HepG2 (cell line): Measurements from ENCODE around the gene DNPH1. TPM values are rescaled to one million over a fixed set of nuclear protein-coding genes. Genes with fewer than 3 reads are reported as not detected.

Experiments used
- ARHGAP35 ChIP-seq: sonication (generic); formaldehyde crosslinking; IDR thresholded peaks from 2 replicates; pipeline ENCODE4 v1.9.0; 2022; ENCODE audit warnings: mild to moderate bottlenecking, inconsistent platforms, moderate library complexity, missing genetic modification reagents, borderline replicate concordance
- ELF3 ChIP-seq: IDR thresholded peaks from 2 replicates; pipeline ENCODE4 v1.6.1; 2016; ENCODE audit warnings: missing genetic modification reagents, missing compliant biosample characterization
- MAFF ChIP-seq: IDR thresholded peaks from 2 replicates; pipeline ENCODE4 v1.6.1; 2011; ENCODE audit warnings: low read depth, low read length, improper control_type of control experiment
- MAFG ChIP-seq: sonication (generic); formaldehyde crosslinking; IDR thresholded peaks from 2 replicates; pipeline ENCODE4 v1.5.1; 2020; ENCODE audit warnings: mild to moderate bottlenecking, missing genetic modification reagents
- MYNN ChIP-seq: sonication (generic); formaldehyde crosslinking; IDR thresholded peaks from 2 replicates; pipeline ENCODE4 v1.4.0; 2020; ENCODE audit warnings: mild to moderate bottlenecking, low read depth, missing genetic modification reagents
- NFE2 ChIP-seq: sonication (generic); formaldehyde crosslinking; IDR thresholded peaks from 2 replicates; pipeline ENCODE4 v1.4.0; 2020; ENCODE audit warnings: missing genetic modification reagents
- NKX3-1 ChIP-seq: sonication (generic); formaldehyde crosslinking; IDR thresholded peaks from 2 replicates; pipeline ENCODE4 v1.5.0; 2020; ENCODE audit warnings: missing genetic modification reagents
- REL ChIP-seq: sonication (generic); formaldehyde crosslinking; conservative IDR thresholded peaks from 2 replicates; pipeline ENCODE4 v1.8.0; 2022; ENCODE audit warnings: mild to moderate bottlenecking, missing genetic modification reagents, moderate library complexity
- RFXANK ChIP-seq: IDR thresholded peaks from 2 replicates; pipeline ENCODE4 v1.6.1; 2016
- SRSF1 ChIP-seq: fragments of 200-400 bp; formaldehyde crosslinking; optimal IDR thresholded peaks from 2 replicates; pipeline ENCODE3; 2017; ENCODE audit warnings: mild to moderate bottlenecking, low read depth, low read length, moderate library complexity
- ZNF230 ChIP-seq: sonication (generic); formaldehyde crosslinking; IDR thresholded peaks from 2 replicates; pipeline ENCODE4 v1.4.0; 2020; ENCODE audit warnings: mild to moderate bottlenecking, missing genetic modification reagents
- ZNF329 ChIP-seq: sonication (generic); formaldehyde crosslinking; IDR thresholded peaks from 2 replicates; pipeline ENCODE4 v1.9.0; 2021; ENCODE audit warnings: low read depth, mild to moderate bottlenecking, missing genetic modification reagents
- ZNF547 ChIP-seq: sonication (generic); formaldehyde crosslinking; IDR thresholded peaks from 2 replicates; pipeline ENCODE4 v1.5.1; 2020; ENCODE audit warnings: mild to moderate bottlenecking, missing genetic modification reagents
- ZNF552 ChIP-seq: sonication (generic); formaldehyde crosslinking; IDR thresholded peaks from 2 replicates; pipeline ENCODE4 v1.9.0; 2022; ENCODE audit warnings: missing genetic modification reagents, mild to moderate bottlenecking, borderline replicate concordance
- ZNF605 ChIP-seq: sonication (generic); formaldehyde crosslinking; IDR thresholded peaks from 2 replicates; pipeline ENCODE4 v1.8.0; 2022; ENCODE audit warnings: mild to moderate bottlenecking, missing genetic modification reagents
- polyA plus RNA-seq, 8 experiments: library from polyadenylated mRNA; depleted of rRNA in 3 of 8; stranded (reverse) in 7 of 8; unstranded in 1 of 8; fragments of >200 nt; fragmentation: Illumina TruSeq in 4 of 8; extraction: Trizol in 4 of 8; gene quantifications; 2 replicates each; pipeline versions ENCODE4 v1.2.1 to v1.2.3, GENCODE V29; 2011 to 2016; ENCODE audit warnings: low read depth in 4 of 8, missing spikeins in 1 of 8, mixed read lengths in 1 of 8; ENCODE audit not compliant: insufficient read depth in 1 of 8
- total RNA-seq, 5 experiments: library from RNA; depleted of rRNA; stranded (reverse); fragments of >200 nt; fragmentation: Illumina TruSeq; extraction: Trizol; gene quantifications; 2 replicates each; pipeline ENCODE4 v1.2.3, GENCODE V29; 2016; ENCODE audit warnings: low read depth in 1 of 5
- TF ChIP-seq, protein P1 (sequence below): sonication (generic); formaldehyde crosslinking; IDR thresholded peaks from 2 replicates; pipeline ENCODE4 v1.5.1; 2020; ENCODE audit warnings: mild to moderate bottlenecking, missing genetic modification reagents, borderline replicate concordance
- TF ChIP-seq, protein P2 (sequence below): sonication (generic); formaldehyde crosslinking; IDR thresholded peaks from 2 replicates; pipeline ENCODE4 v1.4.0; 2020; ENCODE audit warnings: mild to moderate bottlenecking, missing genetic modification reagents

Gene DNPH1
- total and polyA plus RNA-seq, 2 of the 13 experiments (the other 11 are each of a cell fraction or from before 2014, with no cell fraction given) = 56.5 to 75.1 TPM

DNA sequence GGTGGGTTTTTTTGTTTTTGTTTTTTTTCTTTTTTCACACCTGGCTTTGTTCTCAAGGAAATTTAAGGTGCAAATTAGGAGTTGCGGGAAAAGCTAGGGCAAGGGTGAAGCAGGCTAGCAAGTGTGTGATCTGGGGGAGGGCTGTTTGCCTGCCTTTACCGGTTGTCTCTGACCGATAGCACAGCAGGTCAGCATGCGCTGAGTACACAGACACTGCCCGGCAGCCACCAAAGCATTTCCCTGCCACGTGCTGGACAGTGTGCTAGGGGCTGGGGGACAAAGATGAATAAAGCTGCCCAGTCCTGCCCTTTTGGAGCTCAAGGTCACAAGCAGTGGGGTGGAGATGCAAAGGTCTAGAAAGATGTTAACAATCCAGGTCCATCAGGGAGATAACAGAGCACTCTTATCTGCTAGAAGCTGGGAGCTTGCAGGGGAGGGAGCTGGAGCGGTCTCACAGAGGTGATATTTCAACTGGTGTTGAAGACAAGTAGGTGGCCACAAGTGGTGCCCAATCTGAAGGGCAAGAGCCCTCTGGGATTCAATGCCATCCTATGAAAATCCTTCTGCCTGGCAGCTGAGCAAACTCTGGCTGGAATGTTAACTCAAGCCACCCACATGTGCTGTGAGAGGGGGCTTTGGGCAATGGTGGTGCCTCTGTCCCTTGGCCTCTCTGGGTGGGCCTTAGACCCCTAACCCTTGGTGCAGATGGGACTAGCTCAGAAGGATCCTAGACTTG, 38.5 kb upstream of the DNPH1 start (continued):
- TF ChIP-seq, protein P1, sequence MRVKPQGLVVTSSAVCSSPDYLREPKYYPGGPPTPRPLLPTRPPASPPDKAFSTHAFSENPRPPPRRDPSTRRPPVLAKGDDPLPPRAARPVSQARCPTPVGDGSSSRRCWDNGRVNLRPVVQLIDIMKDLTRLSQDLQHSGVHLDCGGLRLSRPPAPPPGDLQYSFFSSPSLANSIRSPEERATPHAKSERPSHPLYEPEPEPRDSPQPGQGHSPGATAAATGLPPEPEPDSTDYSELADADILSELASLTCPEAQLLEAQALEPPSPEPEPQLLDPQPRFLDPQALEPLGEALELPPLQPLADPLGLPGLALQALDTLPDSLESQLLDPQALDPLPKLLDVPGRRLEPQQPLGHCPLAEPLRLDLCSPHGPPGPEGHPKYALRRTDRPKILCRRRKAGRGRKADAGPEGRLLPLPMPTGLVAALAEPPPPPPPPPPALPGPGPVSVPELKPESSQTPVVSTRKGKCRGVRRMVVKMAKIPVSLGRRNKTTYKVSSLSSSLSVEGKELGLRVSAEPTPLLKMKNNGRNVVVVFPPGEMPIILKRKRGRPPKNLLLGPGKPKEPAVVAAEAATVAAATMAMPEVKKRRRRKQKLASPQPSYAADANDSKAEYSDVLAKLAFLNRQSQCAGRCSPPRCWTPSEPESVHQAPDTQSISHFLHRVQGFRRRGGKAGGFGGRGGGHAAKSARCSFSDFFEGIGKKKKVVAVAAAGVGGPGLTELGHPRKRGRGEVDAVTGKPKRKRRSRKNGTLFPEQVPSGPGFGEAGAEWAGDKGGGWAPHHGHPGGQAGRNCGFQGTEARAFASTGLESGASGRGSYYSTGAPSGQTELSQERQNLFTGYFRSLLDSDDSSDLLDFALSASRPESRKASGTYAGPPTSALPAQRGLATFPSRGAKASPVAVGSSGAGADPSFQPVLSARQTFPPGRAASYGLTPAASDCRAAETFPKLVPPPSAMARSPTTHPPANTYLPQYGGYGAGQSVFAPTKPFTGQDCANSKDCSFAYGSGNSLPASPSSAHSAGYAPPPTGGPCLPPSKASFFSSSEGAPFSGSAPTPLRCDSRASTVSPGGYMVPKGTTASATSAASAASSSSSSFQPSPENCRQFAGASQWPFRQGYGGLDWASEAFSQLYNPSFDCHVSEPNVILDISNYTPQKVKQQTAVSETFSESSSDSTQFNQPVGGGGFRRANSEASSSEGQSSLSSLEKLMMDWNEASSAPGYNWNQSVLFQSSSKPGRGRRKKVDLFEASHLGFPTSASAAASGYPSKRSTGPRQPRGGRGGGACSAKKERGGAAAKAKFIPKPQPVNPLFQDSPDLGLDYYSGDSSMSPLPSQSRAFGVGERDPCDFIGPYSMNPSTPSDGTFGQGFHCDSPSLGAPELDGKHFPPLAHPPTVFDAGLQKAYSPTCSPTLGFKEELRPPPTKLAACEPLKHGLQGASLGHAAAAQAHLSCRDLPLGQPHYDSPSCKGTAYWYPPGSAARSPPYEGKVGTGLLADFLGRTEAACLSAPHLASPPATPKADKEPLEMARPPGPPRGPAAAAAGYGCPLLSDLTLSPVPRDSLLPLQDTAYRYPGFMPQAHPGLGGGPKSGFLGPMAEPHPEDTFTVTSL (CRISPR knock-in tag) = peak; percentile 99
- TF ChIP-seq ZNF552 = peak; percentile 98
- TF ChIP-seq ELF3 = peak; percentile 99
- TF ChIP-seq ZNF329 (CRISPR knock-in tag) = peak; percentile 95
- TF ChIP-seq ZNF547 (CRISPR knock-in tag) = peak; percentile 99
- TF ChIP-seq, protein P2, sequence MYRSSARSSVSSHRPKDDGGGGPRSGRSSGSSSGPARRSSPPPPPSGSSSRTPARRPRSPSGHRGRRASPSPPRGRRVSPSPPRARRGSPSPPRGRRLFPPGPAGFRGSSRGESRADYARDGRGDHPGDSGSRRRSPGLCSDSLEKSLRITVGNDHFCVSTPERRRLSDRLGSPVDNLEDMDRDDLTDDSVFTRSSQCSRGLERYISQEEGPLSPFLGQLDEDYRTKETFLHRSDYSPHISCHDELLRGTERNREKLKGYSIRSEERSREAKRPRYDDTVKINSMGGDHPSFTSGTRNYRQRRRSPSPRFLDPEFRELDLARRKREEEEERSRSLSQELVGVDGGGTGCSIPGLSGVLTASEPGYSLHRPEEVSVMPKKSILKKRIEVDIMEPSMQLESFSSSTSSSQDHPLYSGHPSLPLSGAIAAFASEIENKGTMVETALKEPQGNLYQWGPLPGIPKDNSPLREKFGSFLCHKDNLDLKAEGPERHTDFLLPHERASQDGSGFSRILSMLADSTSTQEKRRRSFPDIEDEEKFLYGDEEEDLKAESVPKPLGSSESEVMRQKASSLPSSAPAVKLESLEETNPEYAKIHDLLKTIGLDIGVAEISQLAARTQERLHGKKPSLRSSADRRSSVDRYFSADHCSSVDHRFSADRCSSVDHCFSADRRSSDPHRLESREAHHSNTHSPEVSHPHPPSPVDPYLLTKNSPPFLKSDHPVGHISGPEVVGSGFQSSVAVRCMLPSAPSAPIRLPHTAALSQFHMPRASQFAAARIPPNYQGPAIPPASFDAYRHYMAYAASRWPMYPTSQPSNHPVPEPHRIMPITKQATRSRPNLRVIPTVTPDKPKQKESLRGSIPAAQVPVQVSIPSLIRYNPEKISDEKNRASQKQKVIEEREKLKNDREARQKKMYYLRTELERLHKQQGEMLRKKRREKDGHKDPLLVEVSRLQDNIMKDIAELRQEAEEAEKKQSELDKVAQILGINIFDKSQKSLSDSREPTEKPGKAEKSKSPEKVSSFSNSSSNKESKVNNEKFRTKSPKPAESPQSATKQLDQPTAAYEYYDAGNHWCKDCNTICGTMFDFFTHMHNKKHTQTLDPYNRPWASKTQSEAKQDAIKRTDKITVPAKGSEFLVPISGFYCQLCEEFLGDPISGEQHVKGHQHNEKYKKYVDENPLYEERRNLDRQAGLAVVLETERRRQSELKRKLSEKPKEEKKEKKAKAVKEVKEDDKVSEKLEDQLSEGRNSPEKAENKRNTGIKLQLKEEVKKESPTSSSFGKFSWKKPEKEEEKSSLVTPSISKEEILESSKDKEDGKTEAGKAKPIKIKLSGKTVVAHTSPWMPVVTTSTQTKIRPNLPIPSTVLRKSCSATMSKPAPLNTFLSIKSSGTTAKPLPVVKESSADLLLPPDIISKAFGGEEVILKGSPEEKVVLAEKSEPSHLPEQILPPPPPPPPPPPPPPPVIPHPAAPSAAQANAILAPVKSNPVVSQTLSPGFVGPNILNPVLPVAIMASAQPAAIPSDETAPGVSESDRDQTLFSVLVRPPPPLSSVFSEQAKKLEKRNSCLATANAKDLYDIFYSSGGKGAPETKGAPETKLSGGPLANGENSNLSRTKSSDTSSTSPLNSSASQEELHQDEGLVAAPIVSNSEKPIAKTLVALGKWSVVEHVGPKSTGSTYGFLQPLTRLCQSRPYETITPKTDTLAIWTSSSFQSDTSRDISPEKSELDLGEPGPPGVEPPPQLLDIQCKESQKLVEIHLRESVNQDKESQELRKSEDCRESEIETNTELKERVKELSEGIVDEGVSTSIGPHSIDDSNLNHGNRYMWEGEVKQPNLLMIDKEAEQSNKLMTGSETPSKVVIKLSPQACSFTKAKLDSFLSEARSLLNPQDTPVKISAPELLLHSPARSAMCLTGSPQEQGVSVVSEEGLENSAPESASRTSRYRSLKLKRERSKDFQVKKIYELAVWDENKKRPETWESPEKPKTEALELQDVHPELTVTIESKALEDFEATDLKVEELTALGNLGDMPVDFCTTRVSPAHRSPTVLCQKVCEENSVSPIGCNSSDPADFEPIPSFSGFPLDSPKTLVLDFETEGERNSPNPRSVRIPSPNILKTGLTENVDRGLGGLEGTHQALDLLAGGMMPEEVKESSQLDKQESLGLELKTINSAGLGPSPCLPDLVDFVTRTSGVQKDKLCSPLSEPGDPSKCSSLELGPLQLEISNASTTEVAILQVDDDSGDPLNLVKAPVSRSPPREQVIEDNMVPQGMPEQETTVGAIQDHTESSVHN = peak; percentile 100
- TF ChIP-seq SRSF1 = no peak
- peak; percentile 95 for TF ChIP-seq ZNF230 (CRISPR knock-in tag)
- peak; percentile 42; the same call in 1 of the 2 replicates for TF ChIP-seq MAFF
- TF ChIP-seq MAFG (CRISPR knock-in tag) = no peak
- no peak for TF ChIP-seq MYNN
- TF ChIP-seq RFXANK (CRISPR knock-in tag) = peak; percentile 93
- TF ChIP-seq NKX3-1 (CRISPR knock-in tag) = peak; percentile 95
- no peak for TF ChIP-seq NFE2 (CRISPR knock-in tag)
- peak; percentile 95; the same call in 1 of the 2 replicates for TF ChIP-seq REL (CRISPR knock-in tag)
- TF ChIP-seq ZNF605 (CRISPR knock-in tag) = peak; percentile 100
- peak; percentile 92 for TF ChIP-seq ARHGAP35
